Loucy (cell line): ENCODE results near the gene COL26A1.

ENCODE experiments used
- EZH2phosphoT487 ChIP-seq: fragments of 200-600 bp; IDR thresholded peaks from 2 replicates; pipeline ENCODE4 v1.6.1; 2018; ENCODE audit warnings: antibody characterized with exemption, mild to moderate bottlenecking, moderate library complexity, borderline replicate concordance
- TF ChIP-seq, protein P1 (sequence below): fragments of 200-600 bp; sonication (generic); conservative IDR thresholded peaks from 2 replicates; pipeline ENCODE4 v1.5.1; 2014; ENCODE audit warnings: mild to moderate bottlenecking, antibody characterized with exemption, low read length

DNA sequence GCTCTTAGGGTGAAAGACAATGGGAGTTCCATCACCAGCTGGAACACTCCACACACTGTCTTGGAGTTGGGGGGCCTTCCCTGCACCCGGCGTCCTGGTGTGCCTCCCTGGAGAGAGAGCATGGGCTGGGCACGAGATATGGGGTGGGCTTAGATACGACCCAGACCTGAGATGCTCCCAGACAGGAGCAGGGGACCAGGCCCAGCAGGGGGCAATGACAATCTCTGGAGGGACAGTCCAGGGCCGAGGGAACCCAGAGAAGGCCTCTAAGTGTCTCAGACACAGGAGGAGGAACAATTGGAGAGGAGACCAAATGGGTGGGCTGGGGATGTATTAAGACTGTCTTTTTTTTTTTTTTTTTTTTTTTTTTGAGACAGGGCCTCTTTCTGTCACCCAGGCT, 226.4 kb downstream of the COL26A1 start:
- TF ChIP-seq, protein P1, sequence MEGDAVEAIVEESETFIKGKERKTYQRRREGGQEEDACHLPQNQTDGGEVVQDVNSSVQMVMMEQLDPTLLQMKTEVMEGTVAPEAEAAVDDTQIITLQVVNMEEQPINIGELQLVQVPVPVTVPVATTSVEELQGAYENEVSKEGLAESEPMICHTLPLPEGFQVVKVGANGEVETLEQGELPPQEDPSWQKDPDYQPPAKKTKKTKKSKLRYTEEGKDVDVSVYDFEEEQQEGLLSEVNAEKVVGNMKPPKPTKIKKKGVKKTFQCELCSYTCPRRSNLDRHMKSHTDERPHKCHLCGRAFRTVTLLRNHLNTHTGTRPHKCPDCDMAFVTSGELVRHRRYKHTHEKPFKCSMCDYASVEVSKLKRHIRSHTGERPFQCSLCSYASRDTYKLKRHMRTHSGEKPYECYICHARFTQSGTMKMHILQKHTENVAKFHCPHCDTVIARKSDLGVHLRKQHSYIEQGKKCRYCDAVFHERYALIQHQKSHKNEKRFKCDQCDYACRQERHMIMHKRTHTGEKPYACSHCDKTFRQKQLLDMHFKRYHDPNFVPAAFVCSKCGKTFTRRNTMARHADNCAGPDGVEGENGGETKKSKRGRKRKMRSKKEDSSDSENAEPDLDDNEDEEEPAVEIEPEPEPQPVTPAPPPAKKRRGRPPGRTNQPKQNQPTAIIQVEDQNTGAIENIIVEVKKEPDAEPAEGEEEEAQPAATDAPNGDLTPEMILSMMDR = no peak
- no peak for TF ChIP-seq EZH2phosphoT487
